Caco-2 (cell line): ENCODE results near the gene ATP6V1F. TPM values are rescaled to one million over a fixed set of nuclear protein-coding genes. Genes with fewer than 3 reads are reported as not detected.

Experiments
- BruUV-seq: library from RNA; stranded (reverse); fragments of 400-500 nt; replicated peaks from 2 replicates; lab custom pipeline; 2021; lab: Mats Ljungman, UMichigan
- CTCF ChIA-PET: fragments of 300-600 bp; sonication (Branson Sonifier 250); formaldehyde crosslinking; loops from one replicate; lab custom pipeline; 2022; ENCODE audit warnings: antibody characterized with exemption; lab: Charles Lee
- POLR2A ChIA-PET: fragments of 300-600 bp; sonication (Branson Sonifier 250); formaldehyde crosslinking; loops from one replicate; lab custom pipeline; 2022; ENCODE audit warnings: antibody characterized with exemption; lab: Charles Lee
- DNase-seq, 2 experiments: peaks; one replicate each; pipeline versions ENCODE4 v3.0.0 to v3.0.0-alpha.2; 2020 to 2022
- H3K27me3 ChIP-seq: replicated peaks from 2 replicates; pipeline ENCODE4 v1.6.0; 2011; ENCODE audit warnings: low read length; ENCODE audit not compliant: control insufficient read depth, insufficient read depth
- H3K36me3 ChIP-seq: 2 replicates; pipeline ENCODE4 v1.5.1; 2011; ENCODE audit warnings: low read length; ENCODE audit not compliant: control insufficient read depth, insufficient read depth
- H3K4me1 ChIP-seq: fragments of 250-450 bp; sonication (Bioruptor Pico); 2 replicates; pipeline ENCODE4 v1.5.1; 2020; ENCODE audit warnings: mild to moderate bottlenecking
- H3K4me3 ChIP-seq: 2 replicates; pipeline ENCODE4 v1.5.1; 2011; ENCODE audit warnings: low read depth, mild to moderate bottlenecking, control low read depth, low read length
- H3K9me3 ChIP-seq: fragments of 250-450 bp; sonication (Bioruptor Pico); 2 replicates; pipeline ENCODE4 v1.5.1; 2020; ENCODE audit warnings: mild to moderate bottlenecking, moderate library complexity
- H3K27ac Mint-ChIP-seq: one replicate; pipeline ENCODE4 v1.8.0; 2022; ENCODE audit warnings: mixed read lengths; ENCODE audit not compliant: unreplicated experiment
- H3K27me3 Mint-ChIP-seq: one replicate; pipeline ENCODE4 v1.8.0; 2022; ENCODE audit warnings: mixed read lengths; ENCODE audit not compliant: insufficient read depth, unreplicated experiment
- H3K36me3 Mint-ChIP-seq: one replicate; pipeline ENCODE4 v1.8.0; 2022; ENCODE audit warnings: mild to moderate bottlenecking, mixed read lengths; ENCODE audit not compliant: insufficient read depth, unreplicated experiment
- H3K4me1 Mint-ChIP-seq: one replicate; pipeline ENCODE4 v1.8.0; 2022; ENCODE audit warnings: low read depth, mixed read lengths; ENCODE audit not compliant: unreplicated experiment
- H3K4me3 Mint-ChIP-seq: one replicate; pipeline ENCODE4 v1.8.0; 2022; ENCODE audit warnings: mild to moderate bottlenecking, moderate library complexity, mixed read lengths; ENCODE audit not compliant: unreplicated experiment
- H3K9me3 Mint-ChIP-seq: one replicate; pipeline ENCODE4 v1.8.0; 2022; ENCODE audit warnings: mixed read lengths; ENCODE audit not compliant: unreplicated experiment
- intact Hi-C: fragments of 100-400 bp; cut with micrococcal nuclease; formaldehyde crosslinking; loops from one replicate; pipeline ENCODE4 v1.10.0; 2022; ENCODE audit not compliant: unreplicated experiment
- total RNA-seq: library from RNA; stranded (reverse); gene quantifications from 2 replicates; pipeline ENCODE4 v1.2.3, GENCODE V29; 2022
- TF ChIP-seq, protein P1 (sequence below), 2 experiments: fragments of 200-600 bp in 1 of 2; IDR thresholded peaks; 1 replicate in 1 of 2; 2 replicates in 1 of 2; pipeline versions ENCODE4 v1.5.1 to v1.8.0; 2011 to 2022; ENCODE audit warnings: antibody characterized with exemption in 1 of 2, control low read depth in 1 of 2, inconsistent platforms in 1 of 2, low read depth in 1 of 2, low read length in 1 of 2, mild to moderate bottlenecking in 1 of 2, moderate library complexity in 1 of 2; ENCODE audit not compliant: insufficient read depth in 1 of 2, severe bottlenecking in 1 of 2, unreplicated experiment in 1 of 2

ATP6V1F gene
- total RNA-seq, 1 experiment from 2014 or later: 162 TPM

DNA sequence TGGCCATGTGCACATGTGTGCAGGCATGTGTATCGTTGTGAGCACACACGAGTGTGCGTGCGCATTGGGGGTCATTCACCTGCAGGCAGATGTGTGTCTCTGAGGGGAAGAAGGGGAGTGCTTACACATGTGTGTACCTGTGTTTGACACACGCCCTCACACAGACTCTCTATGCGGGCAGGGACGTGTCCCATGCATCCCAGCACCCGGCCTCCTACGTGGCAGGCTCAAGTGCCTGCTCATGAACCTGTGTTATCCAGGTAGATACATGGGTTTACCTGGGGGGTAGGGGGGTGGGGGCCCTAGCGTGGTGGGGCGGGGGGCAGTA, 29.2 kb downstream of the ATP6V1F start:
- H3K36me3 Mint-ChIP-seq: no peaks in the 10 kb centered on the region
- TF ChIP-seq, protein P1, sequence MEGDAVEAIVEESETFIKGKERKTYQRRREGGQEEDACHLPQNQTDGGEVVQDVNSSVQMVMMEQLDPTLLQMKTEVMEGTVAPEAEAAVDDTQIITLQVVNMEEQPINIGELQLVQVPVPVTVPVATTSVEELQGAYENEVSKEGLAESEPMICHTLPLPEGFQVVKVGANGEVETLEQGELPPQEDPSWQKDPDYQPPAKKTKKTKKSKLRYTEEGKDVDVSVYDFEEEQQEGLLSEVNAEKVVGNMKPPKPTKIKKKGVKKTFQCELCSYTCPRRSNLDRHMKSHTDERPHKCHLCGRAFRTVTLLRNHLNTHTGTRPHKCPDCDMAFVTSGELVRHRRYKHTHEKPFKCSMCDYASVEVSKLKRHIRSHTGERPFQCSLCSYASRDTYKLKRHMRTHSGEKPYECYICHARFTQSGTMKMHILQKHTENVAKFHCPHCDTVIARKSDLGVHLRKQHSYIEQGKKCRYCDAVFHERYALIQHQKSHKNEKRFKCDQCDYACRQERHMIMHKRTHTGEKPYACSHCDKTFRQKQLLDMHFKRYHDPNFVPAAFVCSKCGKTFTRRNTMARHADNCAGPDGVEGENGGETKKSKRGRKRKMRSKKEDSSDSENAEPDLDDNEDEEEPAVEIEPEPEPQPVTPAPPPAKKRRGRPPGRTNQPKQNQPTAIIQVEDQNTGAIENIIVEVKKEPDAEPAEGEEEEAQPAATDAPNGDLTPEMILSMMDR (IDR thresholded peaks at IDR 0.05; ENCODE audit: insufficient read depth in 1 of 2, low read depth in 1 of 2, low read length in 1 of 2, severe bottlenecking in 1 of 2, unreplicated experiment in 1 of 2): no peak
- H3K4me1 ChIP-seq: no peaks in the 10 kb centered on the region
- intact Hi-C loops: no loop called here
- H3K9me3 Mint-ChIP-seq: no peaks in the 10 kb centered on the region
- POLR2A ChIA-PET: no interaction called here
- no peak for DNase-seq
- H3K27me3 Mint-ChIP-seq: no peaks in the 10 kb centered on the region
- BruUV-seq: no TSS peak
- H3K4me1 Mint-ChIP-seq: no peaks in the 10 kb centered on the region
- no peak overlapping the region for H3K4me3 Mint-ChIP-seq
- H3K27me3 ChIP-seq: no peaks in the 10 kb centered on the region
- no peaks in the 10 kb centered on the region for H3K36me3 ChIP-seq
- H3K9me3 ChIP-seq: no peaks in the 10 kb centered on the region
- H3K27ac Mint-ChIP-seq: no peak overlapping the region
- CTCF ChIA-PET: interaction anchor here (0.6 kb wide), 2 partner anchors 96 to 226 kb away, joined by 3 read pairs; no protein-coding TSS in a partner anchor
- no peak overlapping the region for H3K4me3 ChIP-seq

DNA sequence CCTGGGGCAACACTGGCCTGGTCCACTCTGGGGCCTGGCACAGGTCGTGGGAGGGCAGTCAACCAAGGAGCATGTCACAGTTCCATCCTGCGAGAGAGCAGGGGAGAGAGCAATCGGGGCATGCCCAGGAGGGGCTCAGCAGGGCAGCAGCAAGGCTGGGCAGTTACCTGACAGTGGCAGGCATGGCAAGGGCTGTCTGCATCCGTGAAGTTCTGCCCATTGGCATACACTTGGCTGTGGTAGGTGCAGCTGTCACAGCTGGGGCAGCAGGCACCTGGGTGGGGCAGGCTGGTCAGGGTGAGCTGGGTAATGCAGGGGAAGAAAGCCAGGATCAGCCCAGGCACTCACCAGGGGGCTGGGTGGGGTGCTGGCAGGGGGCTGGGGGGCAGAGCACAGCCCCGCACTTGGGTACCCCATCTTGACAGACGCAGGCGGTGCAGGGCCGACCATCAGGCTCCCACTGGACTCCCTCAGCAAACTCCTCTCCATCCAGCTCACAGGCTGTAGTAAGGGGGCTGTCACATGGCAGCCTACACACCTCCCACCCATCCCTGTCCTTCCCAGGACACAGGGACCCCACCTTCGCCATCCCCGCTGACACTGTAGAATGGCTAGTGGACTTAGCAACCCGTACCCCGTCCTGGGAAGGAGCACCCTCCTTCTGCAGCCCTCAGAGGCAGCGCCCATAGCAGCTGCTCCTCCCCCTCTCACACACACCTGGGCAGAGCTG, 30.0 kb downstream of the ATP6V1F start:
- Mint-ChIP-seq H3K4me3 (no peak overlapping the region), H3K36me3 (no peaks in the 10 kb centered on the region), H3K27me3 (no peaks in the 10 kb centered on the region), H3K9me3 (no peaks in the 10 kb centered on the region), H3K4me1 (no peaks in the 10 kb centered on the region), H3K27ac (no peak overlapping the region)
- TF ChIP-seq, protein P1 (IDR thresholded peaks at IDR 0.05; ENCODE audit: insufficient read depth in 1 of 2, low read depth in 1 of 2, low read length in 1 of 2, severe bottlenecking in 1 of 2, unreplicated experiment in 1 of 2): no peak
- intact Hi-C loops: no loop called here
- DNase-seq: no peak
- CTCF ChIA-PET: interaction anchor here (0.6 kb wide), 1 partner anchor 225 kb away, joined by 3 read pairs; no protein-coding TSS in a partner anchor
- no peaks in the 10 kb centered on the region for H3K27me3 ChIP-seq
- H3K4me1 ChIP-seq: no peaks in the 10 kb centered on the region
- no TSS peak for BruUV-seq
- POLR2A ChIA-PET: no interaction called here
- H3K9me3 ChIP-seq: no peaks in the 10 kb centered on the region
- no peak overlapping the region for H3K4me3 ChIP-seq
- no peaks in the 10 kb centered on the region for H3K36me3 ChIP-seq

DNA sequence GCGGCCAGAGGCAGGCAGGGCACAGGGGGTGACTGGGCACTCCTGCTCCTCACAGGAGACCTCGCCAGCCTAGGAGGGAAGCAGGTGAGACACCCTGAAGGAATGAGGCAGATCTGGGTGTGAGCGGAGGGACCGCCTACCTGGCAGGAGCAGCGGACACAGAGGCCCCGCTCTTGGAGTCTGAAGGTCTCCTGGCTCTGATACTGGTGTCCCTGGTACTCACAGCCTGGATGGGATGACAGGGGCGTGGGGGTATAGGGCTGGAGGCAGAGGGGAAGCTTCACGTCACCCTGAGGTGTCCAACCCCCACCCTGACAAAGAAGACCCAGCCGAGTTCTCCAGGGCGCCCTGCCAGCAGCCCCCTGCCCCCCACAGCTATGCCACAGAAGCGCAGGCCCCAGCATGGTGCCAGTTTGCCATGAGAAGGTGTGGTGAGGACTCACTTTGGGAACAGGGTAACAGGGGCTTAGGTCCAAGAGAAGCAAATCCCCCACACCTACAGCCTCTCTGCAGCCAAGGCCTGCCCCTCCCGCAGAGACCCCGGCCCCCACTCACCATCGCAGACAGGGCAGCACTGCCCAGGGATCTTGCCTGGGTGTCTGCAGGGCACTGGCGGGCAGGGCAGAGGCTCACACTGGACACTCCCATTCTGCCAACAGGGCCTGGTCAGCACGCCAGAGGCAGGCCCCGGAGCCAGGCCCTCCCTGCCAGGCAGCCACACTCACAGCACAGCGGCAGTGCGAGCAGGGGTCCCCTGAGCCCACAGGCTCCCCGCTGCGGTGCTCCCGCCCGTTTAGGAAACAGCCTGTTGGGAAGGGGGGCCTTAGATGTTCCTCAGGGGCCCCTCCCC, 30.8 kb downstream of the ATP6V1F start:
- TF ChIP-seq, protein P1 (IDR thresholded peaks at IDR 0.05; ENCODE audit: insufficient read depth in 1 of 2, low read depth in 1 of 2, low read length in 1 of 2, severe bottlenecking in 1 of 2, unreplicated experiment in 1 of 2): no peak
- Mint-ChIP-seq H3K27me3 (no peaks in the 10 kb centered on the region), H3K4me1 (no peaks in the 10 kb centered on the region), H3K9me3 (no peaks in the 10 kb centered on the region), H3K4me3 (no peak overlapping the region), H3K36me3 (no peaks in the 10 kb centered on the region), H3K27ac (no peak overlapping the region)
- Histone ChIP-seq H3K4me3 (no peak overlapping the region), H3K27me3 (no peaks in the 10 kb centered on the region), H3K36me3 (no peaks in the 10 kb centered on the region), H3K9me3 (no peaks in the 10 kb centered on the region), H3K4me1 (no peaks in the 10 kb centered on the region)
- ChIA-PET CTCF (no interaction called here), POLR2A (no interaction called here)
- no TSS peak for BruUV-seq
- no peak for DNase-seq
- intact Hi-C loops: no loop called here
